Renal cortical epithelial cell (primary cell): ENCODE measurements around the gene CD99. TPM values are rescaled to one million over a fixed set of nuclear protein-coding genes. Genes with fewer than 3 reads are reported as not detected.

Experiments used
- DNase-seq: peaks from one replicate; pipeline ENCODE4 v3.0.0-alpha.2; 2011; ENCODE audit warnings: low read depth
- total RNA-seq: library from RNA; depleted of rRNA; stranded (reverse); fragments of >200 nt; gene quantifications from 2 replicates; pipeline ENCODE4 v1.2.3, GENCODE V29; 2014

CD99 gene
- total RNA-seq, 1 donor from 2014 or later: 52.8 TPM

- peak; percentile 35 for DNase-seq
These were observed 15.4 kb upstream of the CD99 start for GRCh38 chrX:2675657-2676200.

GRCh38 chrX:2676794-2677675 lies 14.1 kb upstream of the CD99 start:
- peak; percentile 88 for DNase-seq

GRCh38 chrX:2677764-2678163 lies 13.3 kb upstream of the CD99 start:
- DNase-seq: peak; percentile 97

GRCh38 chrX:2678583-2678982 lies 12.5 kb upstream of the CD99 start:
- no peak for DNase-seq

- peak; percentile 74 for DNase-seq
These were observed 11.3 kb upstream of the CD99 start for GRCh38 chrX:2679534-2680485.

- DNase-seq: no peak
These were observed 10.4 kb upstream of the CD99 start for GRCh38 chrX:2680486-2681348.

GRCh38 chrX:2682565-2683177 lies 8.4 kb upstream of the CD99 start:
- DNase-seq: no peak

- DNase-seq: no peak
These were observed 6.8 kb upstream of the CD99 start for GRCh38 chrX:2684256-2684655.

GRCh38 chrX:2685886-2686285 lies 5.2 kb upstream of the CD99 start:
- DNase-seq: no peak

GRCh38 chrX:2689773-2690666 lies 1.1 kb upstream of the CD99 start:
- no peak for DNase-seq

GRCh38 chrX:2691543-2692220 lies 587 bp downstream of the CD99 start:
- no peak for DNase-seq

GRCh38 chrX:2692221-2693112 lies 1.4 kb downstream of the CD99 start:
- no peak for DNase-seq

- no peak for DNase-seq
These were observed 2.3 kb downstream of the CD99 start for GRCh38 chrX:2693113-2694002.

- no peak for DNase-seq
These were observed 3.8 kb downstream of the CD99 start for GRCh38 chrX:2694914-2695267.

- DNase-seq: peak; percentile 65
These were observed 5.7 kb downstream of the CD99 start for GRCh38 chrX:2696698-2697215.

GRCh38 chrX:2697306-2697705 lies 6.2 kb downstream of the CD99 start:
- DNase-seq: no peak

- no peak for DNase-seq
These were observed 6.7 kb downstream of the CD99 start for GRCh38 chrX:2697741-2698299.
